GM10847 (cell line): ENCODE results near the gene PFKFB2.

ENCODE experiments used
- POLR2A ChIP-seq: IDR thresholded peaks from 2 replicates; pipeline ENCODE4 v1.6.1; 2011; ENCODE audit not compliant: insufficient read length; ENCODE audit errors: extremely low read depth

Gene PFKFB2

DNA sequence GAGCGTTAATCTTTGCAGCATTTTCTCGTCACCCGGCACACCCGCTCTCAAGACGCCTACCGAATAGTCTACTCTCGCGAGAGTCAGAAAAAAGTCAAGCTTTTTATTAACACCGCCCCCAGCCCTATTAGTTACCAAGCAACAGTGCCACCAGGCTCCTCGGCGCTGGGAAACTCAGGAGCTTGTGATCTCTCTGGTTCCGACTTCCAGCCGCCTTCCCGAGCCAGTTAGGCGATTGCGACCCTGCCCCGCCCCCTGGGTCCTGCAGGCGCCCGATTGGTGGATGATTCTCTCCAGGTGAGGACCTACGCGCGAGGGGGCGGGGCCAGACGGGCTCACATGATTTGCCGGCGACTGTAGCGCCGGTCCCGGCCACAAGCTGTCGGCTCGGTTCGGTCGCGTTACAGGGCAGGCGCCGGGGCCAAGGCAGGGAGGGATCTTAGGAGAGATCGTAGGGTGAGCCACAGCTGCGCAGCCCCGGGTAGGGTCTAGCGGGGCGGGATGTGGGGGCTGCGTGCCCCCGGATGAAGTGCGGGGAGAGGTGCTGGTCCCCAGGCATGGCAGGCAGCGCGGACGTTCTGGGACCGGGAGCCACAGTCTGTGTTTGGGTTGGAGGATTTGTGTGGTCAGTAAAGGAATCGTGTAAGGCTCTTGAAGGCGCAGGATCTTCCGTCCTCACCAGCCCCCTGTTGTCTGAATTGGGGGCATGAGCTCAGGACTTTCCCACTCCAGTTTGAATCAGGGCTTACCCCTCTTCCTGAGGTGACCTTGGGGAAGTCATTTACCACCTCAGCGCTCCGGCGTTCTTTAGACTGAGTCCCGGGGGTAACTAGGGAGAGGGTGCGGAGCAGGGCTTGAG is at the start of gene PFKFB2:
Gene PFKFB2 (plus strand): TSS at position 365 of the 859 bp plus-strand sequence. CDS start 1,443 bp downstream, outside the sequence.
- TF ChIP-seq POLR2A: peak; percentile 58

GRCh38 chr1:207004931-207005830 is 47.9 kb upstream of the PFKFB2 start:
- TF ChIP-seq POLR2A: no peak

DNA sequence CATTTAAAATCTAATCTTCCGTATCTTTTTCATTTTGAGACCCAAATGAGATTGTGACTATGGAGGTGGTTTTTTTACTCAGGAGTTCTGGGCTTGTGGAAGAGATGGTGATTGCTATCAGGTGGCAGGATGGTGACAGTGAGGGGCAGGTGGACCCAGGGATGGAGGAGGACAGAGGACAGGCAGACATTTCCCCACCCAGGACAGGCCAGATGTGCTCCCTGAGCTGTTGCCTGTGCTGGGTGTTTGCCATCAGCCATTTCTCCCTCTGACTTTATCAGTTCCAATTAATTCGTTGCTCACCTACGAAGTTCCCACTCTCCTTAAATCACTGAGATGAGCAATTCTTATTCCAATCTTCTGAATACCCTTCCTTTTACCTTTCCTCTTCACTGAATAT is 47.0 kb upstream of the PFKFB2 start:
- no peak for TF ChIP-seq POLR2A

- TF ChIP-seq POLR2A: no peak
Measured at GRCh38 chr1:207006914-207007313, 46.2 kb upstream of the PFKFB2 start.

- TF ChIP-seq POLR2A: no peak
Measured at GRCh38 chr1:207007352-207008033, 45.6 kb upstream of the PFKFB2 start.

DNA sequence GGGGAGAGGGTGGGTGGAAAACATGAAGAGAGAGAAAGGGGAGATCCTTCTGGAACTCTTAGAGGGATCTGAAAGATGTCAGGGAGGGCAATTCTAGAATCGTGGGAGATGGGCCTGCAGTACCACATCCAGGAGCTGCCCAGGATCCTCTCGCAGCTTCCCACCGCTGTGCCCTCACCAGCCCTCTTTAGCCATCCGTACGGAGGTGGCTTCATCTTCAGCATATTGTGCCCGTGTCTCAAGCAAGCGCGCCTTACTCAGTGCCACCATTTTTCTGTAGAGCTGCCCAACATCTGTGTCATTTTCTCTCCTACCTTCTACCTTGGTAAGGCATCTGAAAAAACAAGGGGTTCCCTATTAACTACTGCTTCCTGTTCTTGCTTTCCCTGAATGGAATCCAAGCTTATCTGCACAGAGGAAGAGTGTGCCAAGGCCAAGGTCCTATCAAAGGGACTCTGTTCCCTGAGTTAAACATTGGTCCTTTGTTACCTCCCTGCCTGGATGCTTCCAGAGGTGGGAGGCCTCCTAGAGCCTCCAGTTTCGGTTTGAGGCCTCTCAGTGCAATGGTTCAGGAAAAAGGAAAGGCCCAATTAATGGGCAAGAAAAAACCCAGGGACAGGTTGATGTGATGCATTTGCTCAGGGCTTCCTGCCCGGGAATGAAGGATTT is 43.8 kb upstream of the PFKFB2 start:
- TF ChIP-seq POLR2A: no peak

- TF ChIP-seq POLR2A: no peak
Measured at GRCh38 chr1:207009945-207010344, 43.1 kb upstream of the PFKFB2 start.

- no peak for TF ChIP-seq POLR2A
Measured at GRCh38 chr1:207010726-207011125, 42.3 kb upstream of the PFKFB2 start.

- no peak for TF ChIP-seq POLR2A
Measured at GRCh38 chr1:207013321-207014085, 39.6 kb upstream of the PFKFB2 start.

- TF ChIP-seq POLR2A: no peak
Measured at GRCh38 chr1:207014728-207015127, 38.3 kb upstream of the PFKFB2 start.

DNA sequence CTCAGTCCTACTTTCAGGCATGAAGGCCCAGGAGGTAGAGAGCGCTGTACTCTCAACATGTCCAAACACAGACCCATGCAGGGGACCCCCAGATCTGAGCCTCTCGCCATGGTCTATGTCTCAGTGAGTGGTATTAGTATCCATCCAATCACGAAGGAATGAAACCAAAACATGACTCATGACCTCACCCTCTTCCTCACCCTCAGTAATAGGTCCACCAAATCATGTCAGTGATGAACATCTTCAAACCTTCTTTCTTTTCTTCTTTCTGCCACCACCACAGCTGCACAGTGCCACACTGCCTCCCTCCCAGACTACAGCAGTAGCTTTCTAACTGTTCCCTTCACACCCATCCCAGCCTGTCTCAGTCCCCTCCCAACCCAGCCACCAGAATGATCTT is 37.3 kb upstream of the PFKFB2 start:
- TF ChIP-seq POLR2A: no peak

GRCh38 chr1:207017615-207018559 is 35.2 kb upstream of the PFKFB2 start:
- TF ChIP-seq POLR2A: no peak

DNA sequence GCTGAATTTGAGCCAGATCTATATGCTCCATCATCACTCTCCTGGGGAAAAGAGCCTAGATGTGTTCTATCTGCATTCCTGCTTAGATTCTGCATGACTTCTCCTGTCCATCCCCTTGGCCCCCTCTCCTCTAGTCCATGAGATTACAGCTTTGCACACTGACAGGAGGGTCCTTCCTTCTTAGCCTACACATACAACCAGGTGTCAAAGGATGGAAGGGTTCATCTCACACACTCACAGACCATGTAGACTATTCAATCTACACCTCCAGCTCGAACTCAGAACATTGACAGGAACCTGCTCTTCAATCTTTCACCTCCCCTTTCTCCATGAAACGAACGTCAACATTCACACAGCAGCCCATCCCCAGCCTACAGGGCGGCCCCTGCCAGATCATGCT is 34.4 kb upstream of the PFKFB2 start:
- TF ChIP-seq POLR2A: no peak
